Stimulated activated CD4-positive, alpha-beta T cell treated with anti-CD3 and anti-CD28 coated beads, Interleukin-4, amount 100 ng/mL, for 4 hours (primary cell): ENCODE measurements around the gene CALML3.

ENCODE experiments used
- DNase-seq, 2 experiments: peaks; one replicate each; pipeline ENCODE4 v3.0.0-alpha.2; 2020

Gene CALML3

GRCh38 chr10:5573968-5574641 lies 49.3 kb downstream of the CALML3 start:
- no peak for DNase-seq

DNA sequence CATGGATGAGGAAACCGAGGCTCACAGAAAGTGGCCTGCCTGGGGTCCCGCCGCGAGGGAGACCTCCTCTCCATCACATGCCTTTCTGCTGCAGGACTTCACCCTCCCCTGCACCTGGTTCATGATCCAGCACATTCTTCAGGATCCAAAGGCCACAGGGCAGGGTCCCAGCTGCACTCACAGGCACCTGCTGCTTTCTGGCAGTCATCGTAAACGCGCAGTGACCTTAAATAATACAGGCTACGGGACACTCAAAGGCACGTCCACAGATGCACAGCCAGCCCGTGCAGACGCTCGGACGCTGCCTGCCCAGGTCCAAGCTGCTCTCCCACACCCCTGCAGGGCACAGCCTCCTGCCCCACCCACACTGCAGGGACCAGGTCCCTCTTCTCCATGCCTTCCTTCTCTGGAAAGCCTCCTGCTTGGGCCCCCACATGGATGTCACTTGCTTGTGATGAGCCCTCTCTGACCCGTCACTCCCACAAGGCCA lies 49.9 kb downstream of the CALML3 start:
- DNase-seq: no peak

DNA sequence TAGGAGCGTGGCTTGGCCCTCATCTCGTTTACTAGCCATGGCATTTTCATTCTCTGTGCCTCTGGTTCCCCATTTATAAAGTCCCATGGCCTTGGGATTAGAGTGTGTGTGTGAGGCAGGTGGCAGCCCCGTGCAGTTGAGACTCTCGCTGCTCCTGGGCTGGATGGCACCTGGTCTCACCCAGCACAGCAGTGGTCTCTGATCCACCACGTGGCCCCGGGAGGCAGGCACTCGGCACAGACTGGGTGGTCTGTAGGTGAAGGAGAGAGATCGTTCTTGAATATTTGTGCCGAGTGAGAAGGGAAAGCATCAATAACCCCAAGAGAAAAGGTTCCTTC lies 50.4 kb downstream of the CALML3 start:
- no peak for DNase-seq

DNA sequence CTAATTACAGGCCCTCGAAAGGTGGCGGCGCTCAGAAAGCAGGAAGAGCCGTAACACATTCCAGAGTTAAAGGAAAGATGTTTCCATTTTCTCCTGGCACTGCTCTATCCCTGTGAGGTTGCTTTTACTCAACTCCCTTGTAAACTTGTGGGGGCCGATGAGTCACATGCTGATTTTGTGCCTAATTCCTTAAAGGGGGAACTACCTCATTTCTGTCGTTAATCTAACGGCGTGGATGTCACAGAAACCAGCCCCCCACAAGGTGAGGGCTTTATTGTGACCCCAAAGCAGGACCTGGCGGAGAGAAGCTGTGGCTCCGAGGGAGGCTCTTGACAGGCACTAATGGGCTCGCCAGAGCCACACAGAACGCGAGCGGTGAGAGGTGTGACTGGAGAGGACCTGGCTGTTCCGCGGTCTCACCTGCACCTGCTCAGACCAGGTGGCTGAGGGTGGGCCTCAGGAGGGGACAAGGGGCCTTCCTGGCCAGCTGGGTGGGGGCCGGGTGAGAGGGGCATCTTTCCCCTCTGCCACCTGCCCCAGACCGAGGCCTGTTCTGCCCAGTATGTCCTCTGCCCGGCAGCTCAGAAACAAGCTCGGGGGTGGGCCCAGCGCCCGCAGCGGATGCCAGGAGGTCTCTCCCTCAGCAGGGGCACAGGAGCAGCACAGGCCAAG lies 50.9 kb downstream of the CALML3 start:
- DNase-seq: no peak

- DNase-seq: no peak
Measured at GRCh38 chr10:5576154-5576748, 51.5 kb downstream of the CALML3 start.
